ENCODE measurements around the gene PCGF1. TPM values are rescaled to one million over a fixed set of nuclear protein-coding genes. Genes with fewer than 3 reads are reported as not detected.
"Not testable (repeated sequence)": the region's sequence is repeated elsewhere in the genome, so short reads cannot be mapped to it uniquely, and the experiment has no call there.

The PCGF1 gene
- total RNA-seq, 1 donor from 2014 or later, result 10.4 TPM

- no peak for ATAC-seq
Observed at GRCh38 chr2:74500578-74500946, 6.9 kb downstream of the PCGF1 start.

GRCh38 chr2:74499940-74500577 lies 7.4 kb downstream of the PCGF1 start:
- DNase-seq (ENCODE audit: low spot score) (no peak), ATAC-seq (no peak)

More at GRCh38 chr2:74500578-74500946, 6.9 kb downstream of the PCGF1 start:
- no peak for DNase-seq (ENCODE audit: low spot score)

GRCh38 chr2:74499267-74499939 lies 8.1 kb downstream of the PCGF1 start, which contains the start of gene LBX2:
Gene LBX2, minus strand, starts transcription at chr2:74499603. Its CDS starts 66 bp downstream, at chr2:74499537.
- ATAC-seq (peak; percentile 30), DNase-seq (ENCODE audit: low spot score) (peak; percentile 62)

- peak; percentile 74 for DNase-seq (ENCODE audit: low spot score)
Observed at GRCh38 chr2:74498500-74499266, 8.8 kb downstream of the PCGF1 start.

GRCh38 chr2:74497777-74498499 lies 9.6 kb downstream of the PCGF1 start:
- DNase-seq (ENCODE audit: low spot score) (peak; percentile 64), ATAC-seq (peak; percentile 15)

More at GRCh38 chr2:74498500-74499266, 8.8 kb downstream of the PCGF1 start:
- peak; percentile 32 for ATAC-seq

- ATAC-seq (peak; percentile 1), DNase-seq (ENCODE audit: low spot score) (no peak)
Observed at GRCh38 chr2:74496997-74497776, 10.3 kb downstream of the PCGF1 start.

GRCh38 chr2:74495440-74495839 lies 12.1 kb downstream of the PCGF1 start:
- ATAC-seq, result no peak
- DNase-seq (ENCODE audit: low spot score), result no peak

- no peak for DNase-seq (ENCODE audit: low spot score)
- no peak for ATAC-seq
Observed at GRCh38 chr2:74493546-74493945, 13.9 kb downstream of the PCGF1 start.

GRCh38 chr2:74491648-74492544 lies 15.6 kb downstream of the PCGF1 start:
- ATAC-seq, result peak; percentile 70
- DNase-seq (ENCODE audit: low spot score), result peak; percentile 90

GRCh38 chr2:74489906-74490305 lies 17.6 kb downstream of the PCGF1 start:
- ATAC-seq, result no peak
- no peak for DNase-seq (ENCODE audit: low spot score)

- ATAC-seq, result peak; percentile 61
Observed at GRCh38 chr2:74488643-74489481, 18.6 kb downstream of the PCGF1 start.

GRCh38 chr2:74486141-74486540 lies 21.4 kb downstream of the PCGF1 start:
- peak; percentile 6 for ATAC-seq
- no peak for DNase-seq (ENCODE audit: low spot score)

More at GRCh38 chr2:74488643-74489481, 18.6 kb downstream of the PCGF1 start:
- DNase-seq (ENCODE audit: low spot score), result peak; percentile 86

- not testable (repeated sequence) for ATAC-seq; DNase-seq (ENCODE audit: low spot score)
Observed at GRCh38 chr2:74483675-74484164, 23.8 kb downstream of the PCGF1 start.

- DNase-seq (ENCODE audit: low spot score), result peak; percentile 97
- peak; percentile 90 for ATAC-seq
Observed at GRCh38 chr2:74482801-74483674, 24.5 kb downstream of the PCGF1 start, which contains the start of the genes CCDC142 and TTC31. Gene CCDC142, minus strand, starts transcription at chr2:74482998. Its CDS starts 161 bp downstream, at chr2:74482837. Gene TTC31, plus strand, starts transcription at chr2:74483081. Its CDS starts 15 bp downstream, at chr2:74483096.

- DNase-seq (ENCODE audit: low spot score), result peak; percentile 62
Observed at GRCh38 chr2:74481961-74482800, 25.3 kb downstream of the PCGF1 start.

GRCh38 chr2:74481431-74481830 lies 26.1 kb downstream of the PCGF1 start:
- no peak for DNase-seq (ENCODE audit: low spot score)
- ATAC-seq, result no peak

More at GRCh38 chr2:74481961-74482800, 25.3 kb downstream of the PCGF1 start:
- ATAC-seq, result peak; percentile 51

All from left lobe of liver (tissue), 2 donors.